OCI-LY1 (cell line): Measurements from ENCODE around the gene PTPRG.

Source experiments
- CTCF ChIP-seq: fragments of 200-600 bp; sonication (generic), shearing (Covaris generic); IDR thresholded peaks from 2 replicates; pipeline ENCODE4 v1.5.1; 2017; ENCODE audit warnings: mild to moderate bottlenecking, antibody characterized with exemption, low read length, moderate library complexity, mixed read lengths
- EZH2 ChIP-seq: fragments of 200-600 bp; sonication (generic), shearing (Covaris generic); IDR thresholded peaks from 2 replicates; pipeline ENCODE4 v1.8.0; 2017; ENCODE audit warnings: borderline replicate concordance, mixed run types, mild to moderate bottlenecking, antibody characterized with exemption, low read length, moderate library complexity, mixed read lengths

- TF ChIP-seq CTCF (no peak), EZH2 (no peak)
Observed at GRCh38 chr3:61608072-61608471, 46.7 kb downstream of the PTPRG start.
